ENCODE data around the gene PLPP4. TPM values are rescaled to one million over a fixed set of nuclear protein-coding genes. Genes with fewer than 3 reads are reported as not detected.

PLPP4 gene
- total RNA-seq, 1 experiment from 2014 or later: 1.3 TPM

DNA sequence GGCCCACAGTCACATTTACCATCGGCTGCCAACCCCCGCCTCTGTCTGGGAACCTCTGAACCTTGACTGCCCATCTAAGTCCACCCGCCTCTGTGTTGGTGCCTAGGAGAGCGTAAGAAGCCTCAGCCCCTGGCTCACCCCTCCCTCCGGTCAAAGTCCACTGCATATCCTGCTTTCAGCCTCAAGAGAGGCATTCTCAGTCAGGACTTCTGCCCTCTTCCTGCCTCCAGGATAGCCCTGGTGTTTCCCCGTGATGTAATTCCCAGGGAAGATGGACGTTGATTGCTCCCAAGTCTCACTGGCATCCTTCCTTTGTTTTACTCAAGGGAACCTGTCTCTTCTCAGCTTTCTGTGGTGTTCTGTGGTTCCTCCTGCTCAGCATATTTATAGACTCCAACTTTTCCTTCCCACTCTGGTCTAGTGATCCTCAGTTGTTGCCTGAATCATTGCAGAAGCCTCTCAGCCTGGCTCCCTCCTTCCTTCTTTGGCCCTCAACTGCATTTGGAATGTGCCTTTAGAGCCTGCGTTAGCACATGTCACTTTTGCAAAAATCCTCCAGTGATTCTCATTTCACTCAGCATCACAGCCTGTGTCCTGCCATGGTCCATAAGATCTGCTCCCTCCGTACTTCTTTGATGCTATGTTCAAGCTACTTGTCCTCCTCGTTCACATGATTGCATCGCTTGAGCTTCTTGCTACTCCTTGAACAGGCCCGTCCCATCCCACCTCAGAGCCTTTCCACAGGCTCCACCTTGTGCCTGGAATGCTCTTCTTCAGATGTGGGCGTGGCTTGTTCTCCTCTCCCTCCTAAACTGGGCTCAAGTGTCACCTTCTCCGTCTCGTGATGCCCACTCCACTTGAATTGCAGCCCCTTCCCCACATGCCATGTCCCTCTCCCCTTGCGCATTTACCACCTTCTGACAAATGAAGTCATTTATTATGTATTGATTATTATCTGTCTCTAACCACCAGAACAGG is 124.2 kb downstream of the PLPP4 start:
- BruUV-seq (replicated peaks): no TSS peak

DNA sequence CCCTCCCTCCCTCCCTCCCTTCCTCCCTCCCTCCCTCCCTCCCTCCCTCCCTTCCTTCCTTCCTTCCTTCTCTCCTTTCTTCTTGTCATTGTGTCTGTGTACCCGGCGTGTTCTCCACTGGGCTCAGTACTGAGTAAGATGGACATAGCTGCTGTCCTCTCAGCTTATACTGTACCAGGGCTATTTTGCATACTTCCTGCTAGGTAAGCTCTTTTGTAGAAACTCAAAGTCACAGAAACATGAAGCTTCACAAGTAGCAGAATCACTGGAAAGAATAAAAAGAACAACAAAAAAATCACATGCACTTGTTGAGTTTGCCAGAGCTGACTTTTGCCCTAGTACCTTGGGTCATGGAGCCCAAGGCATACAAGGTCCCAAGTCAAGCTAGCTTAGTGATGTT is 125.7 kb downstream of the PLPP4 start:
- DNase-seq (ENCODE audit: unreplicated experiment): no peak
- BruUV-seq (replicated peaks): no TSS peak
- intact Hi-C loops (cut with micrococcal nuclease): no loop called here

More for the DNA sequence above, 124.2 kb downstream of the PLPP4 start:
- POLR2A ChIA-PET: no interaction called here
- Mint-ChIP-seq H3K36me3 (ENCODE audit: insufficient read depth, unreplicated experiment) (no peaks in the 10 kb centered on the region), H3K9me3 (ENCODE audit: unreplicated experiment) (no peaks in the 10 kb centered on the region), H3K27ac (ENCODE audit: low read depth, unreplicated experiment) (no peak overlapping the region), H3K4me1 (ENCODE audit: insufficient read depth, unreplicated experiment) (no peaks in the 10 kb centered on the region), H3K4me3 (ENCODE audit: unreplicated experiment) (no peak overlapping the region), H3K27me3 (ENCODE audit: insufficient read depth, unreplicated experiment) (peaks cover 66% of the 10 kb centered on the region)
- DNase-seq (ENCODE audit: unreplicated experiment): peak; percentile 36
- intact Hi-C loops (cut with micrococcal nuclease): no loop called here
- CTCF ChIA-PET: no interaction called here
- TF ChIP-seq, protein P1, sequence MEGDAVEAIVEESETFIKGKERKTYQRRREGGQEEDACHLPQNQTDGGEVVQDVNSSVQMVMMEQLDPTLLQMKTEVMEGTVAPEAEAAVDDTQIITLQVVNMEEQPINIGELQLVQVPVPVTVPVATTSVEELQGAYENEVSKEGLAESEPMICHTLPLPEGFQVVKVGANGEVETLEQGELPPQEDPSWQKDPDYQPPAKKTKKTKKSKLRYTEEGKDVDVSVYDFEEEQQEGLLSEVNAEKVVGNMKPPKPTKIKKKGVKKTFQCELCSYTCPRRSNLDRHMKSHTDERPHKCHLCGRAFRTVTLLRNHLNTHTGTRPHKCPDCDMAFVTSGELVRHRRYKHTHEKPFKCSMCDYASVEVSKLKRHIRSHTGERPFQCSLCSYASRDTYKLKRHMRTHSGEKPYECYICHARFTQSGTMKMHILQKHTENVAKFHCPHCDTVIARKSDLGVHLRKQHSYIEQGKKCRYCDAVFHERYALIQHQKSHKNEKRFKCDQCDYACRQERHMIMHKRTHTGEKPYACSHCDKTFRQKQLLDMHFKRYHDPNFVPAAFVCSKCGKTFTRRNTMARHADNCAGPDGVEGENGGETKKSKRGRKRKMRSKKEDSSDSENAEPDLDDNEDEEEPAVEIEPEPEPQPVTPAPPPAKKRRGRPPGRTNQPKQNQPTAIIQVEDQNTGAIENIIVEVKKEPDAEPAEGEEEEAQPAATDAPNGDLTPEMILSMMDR (IDR thresholded peaks at IDR 0.05; ENCODE audit: unreplicated experiment): no peak

DNA sequence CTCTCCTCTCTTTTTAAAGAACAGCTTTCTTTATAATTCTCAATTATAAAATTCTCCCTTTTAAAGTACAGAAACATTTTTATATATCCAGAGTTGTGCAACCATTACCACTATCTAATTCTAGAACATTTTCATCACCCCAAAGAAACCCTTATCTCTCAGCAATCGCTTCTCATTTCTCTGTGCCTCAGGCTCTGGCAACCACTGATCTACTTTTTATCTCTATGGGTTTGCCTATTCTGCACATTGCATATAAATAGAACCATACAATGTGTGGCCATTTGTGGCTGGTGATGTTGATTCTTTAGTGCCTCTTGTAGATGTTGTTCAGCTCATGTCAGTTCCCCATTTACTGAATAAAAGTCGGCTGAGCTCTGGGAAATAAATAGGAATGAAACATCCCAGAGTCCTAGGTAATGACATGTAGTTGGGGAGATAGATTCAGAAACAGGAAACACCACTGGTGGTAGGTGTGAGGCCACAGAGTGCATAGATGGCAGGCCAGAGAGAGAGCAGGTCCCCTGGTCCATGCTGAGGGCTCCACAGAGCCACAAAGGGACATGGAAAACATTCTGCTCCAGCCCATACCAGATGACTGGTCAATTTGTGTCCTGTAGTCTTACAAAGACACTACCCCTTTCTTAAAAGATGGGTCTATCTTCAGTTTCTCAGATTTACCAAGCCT is 126.5 kb downstream of the PLPP4 start:
- no peak overlapping the region for H3K4me3 Mint-ChIP-seq (ENCODE audit: unreplicated experiment)
- peaks cover 72% of the 10 kb centered on the region for H3K27me3 Mint-ChIP-seq (ENCODE audit: insufficient read depth, unreplicated experiment)
- no peaks in the 10 kb centered on the region for H3K9me3 Mint-ChIP-seq (ENCODE audit: unreplicated experiment)
- CTCF ChIA-PET: no interaction called here
- no peaks in the 10 kb centered on the region for H3K4me1 Mint-ChIP-seq (ENCODE audit: insufficient read depth, unreplicated experiment)
- no peaks in the 10 kb centered on the region for H3K36me3 Mint-ChIP-seq (ENCODE audit: insufficient read depth, unreplicated experiment)
- TF ChIP-seq, protein P1 (IDR thresholded peaks at IDR 0.05; ENCODE audit: unreplicated experiment): no peak
- POLR2A ChIA-PET: no interaction called here
- no peak overlapping the region for H3K27ac Mint-ChIP-seq (ENCODE audit: low read depth, unreplicated experiment)
- intact Hi-C loops (cut with micrococcal nuclease): no loop called here
- DNase-seq (ENCODE audit: unreplicated experiment): no peak
- no TSS peak for BruUV-seq (replicated peaks)

More for the DNA sequence above, 125.7 kb downstream of the PLPP4 start:
- Mint-ChIP-seq H3K4me3 (ENCODE audit: unreplicated experiment) (no peak overlapping the region), H3K9me3 (ENCODE audit: unreplicated experiment) (no peaks in the 10 kb centered on the region), H3K27me3 (ENCODE audit: insufficient read depth, unreplicated experiment) (peaks cover 70% of the 10 kb centered on the region), H3K27ac (ENCODE audit: low read depth, unreplicated experiment) (no peak overlapping the region), H3K36me3 (ENCODE audit: insufficient read depth, unreplicated experiment) (no peaks in the 10 kb centered on the region), H3K4me1 (ENCODE audit: insufficient read depth, unreplicated experiment) (no peaks in the 10 kb centered on the region)
- ChIA-PET POLR2A (no interaction called here), CTCF (no interaction called here)
- TF ChIP-seq, protein P1 (IDR thresholded peaks at IDR 0.05; ENCODE audit: unreplicated experiment): no peak

DNA sequence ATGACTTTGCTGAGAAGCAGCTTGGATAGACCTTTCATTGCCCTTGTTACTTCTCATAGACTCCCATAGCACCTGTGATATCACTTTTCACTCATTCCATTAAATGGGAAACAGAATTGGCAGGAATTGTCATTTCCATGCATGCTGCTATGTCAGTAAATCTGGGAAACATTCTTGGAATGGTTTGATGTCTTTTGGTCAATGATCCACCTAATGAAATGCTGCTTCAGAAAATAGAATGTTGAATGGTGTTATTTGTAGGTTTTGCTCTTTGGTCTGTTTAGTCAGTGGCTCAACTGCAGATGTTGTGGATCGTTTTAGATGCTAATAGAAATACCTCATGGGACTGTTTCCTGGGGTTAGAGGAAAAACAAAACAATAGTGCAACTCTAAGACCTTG is 127.8 kb downstream of the PLPP4 start:
- no peak for DNase-seq (ENCODE audit: unreplicated experiment)
- Mint-ChIP-seq H3K4me1 (ENCODE audit: insufficient read depth, unreplicated experiment) (no peaks in the 10 kb centered on the region), H3K27me3 (ENCODE audit: insufficient read depth, unreplicated experiment) (peaks cover 85% of the 10 kb centered on the region), H3K4me3 (ENCODE audit: unreplicated experiment) (no peak overlapping the region), H3K9me3 (ENCODE audit: unreplicated experiment) (no peaks in the 10 kb centered on the region), H3K36me3 (ENCODE audit: insufficient read depth, unreplicated experiment) (no peaks in the 10 kb centered on the region), H3K27ac (ENCODE audit: low read depth, unreplicated experiment) (no peak overlapping the region)
- TF ChIP-seq, protein P1 (IDR thresholded peaks at IDR 0.05; ENCODE audit: unreplicated experiment): no peak
- intact Hi-C loops (cut with micrococcal nuclease): loop anchor here (5.0 kb wide), 2 partner anchors 77 to 162 kb away; no protein-coding TSS in a partner anchor
- CTCF ChIA-PET: no interaction called here
- no TSS peak for BruUV-seq (replicated peaks)
- POLR2A ChIA-PET: interaction anchor here (1.1 kb wide), 1 partner anchor 11 kb away, joined by 3 read pairs; no protein-coding TSS in a partner anchor

Data from MCF 10A (cell line).